GM12878 (cell line): ENCODE results near the gene TBC1D12.

ENCODE experiments used
- ATF7 ChIP-seq: fragments of 450-650 bp; IDR thresholded peaks from 2 replicates; pipeline ENCODE4 v1.6.1; 2016; ENCODE audit warnings: low read depth, mild to moderate bottlenecking
- ZSCAN29 ChIP-seq: fragments of 450-650 bp; IDR thresholded peaks from 2 replicates; pipeline ENCODE4 v1.6.1; 2017; ENCODE audit warnings: mild to moderate bottlenecking, moderate library complexity
- TF ChIP-seq, protein P1 (sequence below), 3 experiments: IDR thresholded peaks in 2 of 3; conservative IDR thresholded peaks in 1 of 3; 2 replicates each; pipeline ENCODE4 v1.5.1; 2011; ENCODE audit warnings: low read depth in 3 of 3, low read length in 3 of 3, mild to moderate bottlenecking in 3 of 3, control low read depth in 2 of 3, moderate library complexity in 2 of 3, inconsistent platforms in 1 of 3, mixed read lengths in 1 of 3; ENCODE audit not compliant: control insufficient read depth in 2 of 3, insufficient read depth in 1 of 3; ENCODE audit errors: extremely low read depth in 1 of 3

DNA sequence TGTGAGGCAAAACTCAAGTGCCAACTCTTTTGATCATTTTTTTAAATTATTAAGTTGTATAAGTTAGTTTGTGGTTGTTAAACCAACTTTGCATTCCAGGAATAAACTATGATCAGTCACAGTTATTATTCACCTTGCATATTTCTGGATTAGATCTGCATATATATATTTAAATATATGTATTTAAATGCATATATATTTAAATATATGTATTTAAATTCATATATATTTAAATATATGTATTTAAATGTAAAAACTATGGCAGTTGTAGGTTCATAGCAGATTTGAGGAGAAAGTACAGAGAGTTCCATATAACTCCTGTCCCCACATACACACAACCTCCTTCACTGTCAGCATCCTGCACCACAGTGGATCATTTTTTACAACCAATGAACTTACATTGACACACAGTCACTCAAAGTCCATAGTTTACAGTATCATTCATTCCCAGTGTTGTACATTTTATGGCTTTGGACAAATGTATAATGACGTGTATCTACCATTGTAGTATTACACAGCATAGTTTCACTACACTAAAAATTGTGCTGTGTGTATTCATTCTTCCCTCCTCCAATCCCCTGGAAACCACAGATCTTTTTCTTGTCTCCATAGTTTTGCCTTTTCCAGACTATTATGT is 49.7 kb downstream of the TBC1D12 start:
- TF ChIP-seq ATF7 = no peak
- TF ChIP-seq, protein P1, sequence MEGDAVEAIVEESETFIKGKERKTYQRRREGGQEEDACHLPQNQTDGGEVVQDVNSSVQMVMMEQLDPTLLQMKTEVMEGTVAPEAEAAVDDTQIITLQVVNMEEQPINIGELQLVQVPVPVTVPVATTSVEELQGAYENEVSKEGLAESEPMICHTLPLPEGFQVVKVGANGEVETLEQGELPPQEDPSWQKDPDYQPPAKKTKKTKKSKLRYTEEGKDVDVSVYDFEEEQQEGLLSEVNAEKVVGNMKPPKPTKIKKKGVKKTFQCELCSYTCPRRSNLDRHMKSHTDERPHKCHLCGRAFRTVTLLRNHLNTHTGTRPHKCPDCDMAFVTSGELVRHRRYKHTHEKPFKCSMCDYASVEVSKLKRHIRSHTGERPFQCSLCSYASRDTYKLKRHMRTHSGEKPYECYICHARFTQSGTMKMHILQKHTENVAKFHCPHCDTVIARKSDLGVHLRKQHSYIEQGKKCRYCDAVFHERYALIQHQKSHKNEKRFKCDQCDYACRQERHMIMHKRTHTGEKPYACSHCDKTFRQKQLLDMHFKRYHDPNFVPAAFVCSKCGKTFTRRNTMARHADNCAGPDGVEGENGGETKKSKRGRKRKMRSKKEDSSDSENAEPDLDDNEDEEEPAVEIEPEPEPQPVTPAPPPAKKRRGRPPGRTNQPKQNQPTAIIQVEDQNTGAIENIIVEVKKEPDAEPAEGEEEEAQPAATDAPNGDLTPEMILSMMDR (IDR thresholded peaks at IDR 0.05 in 2 of 3, conservative IDR thresholded peaks at IDR 0.05 in 1 of 3; ENCODE audit: control insufficient read depth in 2 of 3, extremely low read depth in 1 of 3, insufficient read depth in 1 of 3, low read depth in 3 of 3, low read length in 3 of 3) = no peak
- TF ChIP-seq ZSCAN29 = no peak
